Activated CD4-positive, CD25-positive, alpha-beta regulatory T cell treated with anti-CD3 and anti-CD28 coated beads, Interleukin-2, amount 50 U/mL, for 72 hours (primary cell): ENCODE measurements around the gene IQGAP1.
"Not testable (repeated sequence)": the region's sequence is repeated elsewhere in the genome, so short reads cannot be mapped to it uniquely, and the experiment has no call there.

Source experiments
- DNase-seq: peaks from one replicate; pipeline ENCODE4 v3.0.0; 2021

Gene IQGAP1

GRCh38 chr15:90489944-90490343, 101.9 kb downstream of the IQGAP1 start:
- DNase-seq, result no peak

DNA sequence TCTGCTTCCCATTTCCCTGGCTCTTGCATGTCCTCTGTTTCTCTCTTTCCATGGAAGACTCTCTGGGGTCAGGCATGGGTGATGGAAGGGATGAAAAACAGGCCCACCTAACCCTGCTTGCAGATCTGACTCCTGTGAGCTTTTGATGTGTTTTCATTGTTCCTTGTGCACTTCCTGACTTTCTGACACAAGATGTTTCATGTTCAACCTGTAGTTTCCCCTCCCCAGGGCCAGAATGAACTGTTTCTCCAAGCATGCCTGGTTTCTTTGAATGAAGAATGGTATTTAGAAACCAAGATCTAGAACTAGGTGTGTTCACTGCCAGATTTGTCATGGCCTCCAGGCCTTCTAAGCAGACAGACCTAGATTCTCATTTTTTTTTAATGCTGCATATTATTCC, 105.6 kb downstream of the IQGAP1 start:
- DNase-seq, result no peak

GRCh38 chr15:90495067-90495466, 107.0 kb downstream of the IQGAP1 start:
- DNase-seq, result no peak

GRCh38 chr15:90496791-90497190, 108.7 kb downstream of the IQGAP1 start:
- no peak for DNase-seq

- DNase-seq, result no peak
These were observed 109.3 kb downstream of the IQGAP1 start for GRCh38 chr15:90497376-90497775.

- no peak for DNase-seq
These were observed 109.9 kb downstream of the IQGAP1 start for GRCh38 chr15:90497912-90498311.

- no peak for DNase-seq
These were observed 112.1 kb downstream of the IQGAP1 start for GRCh38 chr15:90500171-90500570.

GRCh38 chr15:90501898-90502297, 113.9 kb downstream of the IQGAP1 start:
- DNase-seq, result no peak

DNA sequence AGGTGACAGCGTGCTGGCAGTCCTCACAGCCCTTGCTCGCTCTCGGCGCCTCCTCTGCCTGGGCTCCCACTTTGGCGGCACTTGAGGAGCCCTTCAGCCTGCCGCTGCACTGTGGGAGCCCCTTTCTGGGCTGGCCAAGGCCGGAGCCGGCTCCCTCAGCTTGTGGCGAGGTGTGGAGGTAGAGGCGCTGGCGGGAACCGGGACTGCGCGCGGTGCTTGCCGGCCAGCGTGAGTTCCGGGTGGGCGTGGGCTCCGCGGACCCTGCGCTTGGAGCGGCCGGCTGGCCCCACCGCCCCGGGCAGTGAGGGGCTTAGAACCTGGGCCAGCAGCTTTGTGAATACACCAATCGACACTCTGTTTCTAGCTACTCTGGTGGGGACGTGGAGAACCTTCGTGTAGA, 122.7 kb downstream of the IQGAP1 start:
- not testable (repeated sequence) for DNase-seq

DNA sequence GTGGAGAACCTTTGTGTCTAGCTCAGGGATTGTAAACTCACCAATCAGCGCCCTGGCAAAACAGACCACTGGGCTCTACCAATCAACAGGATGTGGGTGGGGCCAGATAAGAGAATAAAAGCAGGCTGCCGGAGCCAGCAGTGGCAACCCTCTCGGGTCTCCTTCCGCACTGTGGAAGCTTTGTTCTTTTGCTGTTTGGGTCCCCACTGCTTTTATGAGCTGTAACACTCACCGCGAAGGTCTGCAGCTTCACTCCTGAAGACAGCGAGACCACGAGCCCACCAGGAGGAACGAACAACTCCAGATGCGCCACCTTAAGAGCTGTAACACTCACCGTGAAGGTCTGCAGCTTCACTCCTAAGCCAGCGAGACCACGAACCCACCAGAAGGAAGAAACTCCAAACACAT, 123.2 kb downstream of the IQGAP1 start:
- not testable (repeated sequence) for DNase-seq

DNA sequence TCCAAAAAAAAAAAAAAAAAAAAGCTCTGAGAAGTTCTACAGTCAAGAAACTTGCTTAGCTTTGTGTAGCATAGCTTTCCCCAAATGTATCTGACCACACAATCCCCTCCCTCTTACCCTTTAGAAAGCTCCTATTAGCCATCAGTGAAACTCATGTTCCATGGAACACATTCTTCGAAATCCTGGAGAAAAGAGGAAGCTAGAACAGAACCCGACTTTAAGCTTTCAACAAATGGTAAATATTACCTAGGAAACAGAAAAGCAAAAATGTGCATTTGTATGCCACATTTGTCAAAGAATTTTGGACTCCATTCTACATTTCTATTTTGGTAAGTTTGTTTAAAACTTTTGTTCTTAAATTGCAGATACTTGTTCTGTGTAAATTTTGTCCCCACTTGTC, 124.2 kb downstream of the IQGAP1 start:
- no peak for DNase-seq

DNA sequence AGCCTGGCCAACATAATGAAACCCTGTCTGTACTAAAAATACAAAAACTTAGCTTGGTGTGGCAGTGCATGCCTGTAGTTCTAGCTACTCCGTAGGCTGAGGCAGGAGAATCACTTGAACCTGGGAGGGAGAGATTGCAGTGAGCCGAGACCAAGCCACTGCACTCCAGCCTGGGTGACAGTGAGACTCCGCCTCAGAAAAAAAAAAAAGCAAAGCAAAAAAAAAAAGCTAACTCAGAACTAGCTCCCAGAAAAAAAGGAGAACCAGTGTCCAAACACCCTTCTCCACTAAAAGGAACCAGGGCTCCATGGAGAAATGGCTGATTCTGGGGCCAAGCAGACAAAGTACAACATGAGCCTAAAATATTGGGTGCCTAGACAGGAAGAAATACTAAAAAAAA, 124.9 kb downstream of the IQGAP1 start:
- no peak for DNase-seq

DNA sequence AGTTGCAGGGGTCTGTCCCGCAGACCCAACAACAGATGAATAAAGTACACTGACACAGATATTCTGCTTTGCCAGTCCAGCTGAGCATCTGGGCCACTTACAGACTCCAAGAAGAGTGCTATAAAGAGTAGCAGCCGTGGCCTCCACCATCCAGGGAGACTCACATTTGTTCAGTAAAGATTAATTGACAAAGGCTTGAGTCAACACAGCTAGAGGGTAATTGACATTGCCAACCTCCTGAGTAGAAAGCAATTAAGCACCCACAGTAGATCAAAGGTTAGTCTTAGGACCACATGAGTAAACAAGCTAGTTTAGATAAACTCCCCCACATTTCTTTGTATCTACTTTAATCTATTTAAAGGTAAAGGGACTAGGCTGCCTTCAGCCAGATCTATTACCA, 125.4 kb downstream of the IQGAP1 start:
- DNase-seq, result no peak

GRCh38 chr15:90513893-90514292, 125.9 kb downstream of the IQGAP1 start:
- DNase-seq, result not testable (repeated sequence)

DNA sequence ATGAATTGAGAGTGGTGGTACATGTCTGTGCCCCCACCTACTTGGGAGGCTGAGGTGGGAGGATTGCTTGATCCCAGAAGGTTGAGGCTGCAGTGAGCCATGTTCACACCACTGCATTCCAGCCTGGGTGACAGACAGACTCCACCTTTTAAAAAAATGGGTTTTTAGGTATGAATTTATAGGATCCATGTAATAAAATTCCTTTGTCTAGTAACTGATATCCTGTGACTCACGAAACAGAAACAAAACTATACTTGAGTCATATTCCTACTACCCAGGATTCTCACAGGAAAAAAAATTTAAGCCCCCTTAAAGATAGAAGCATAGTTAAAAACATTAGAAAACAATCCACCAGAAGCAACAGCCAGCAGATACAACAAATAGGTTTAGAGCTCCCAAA, 131.6 kb downstream of the IQGAP1 start:
- no peak for DNase-seq

- no peak for DNase-seq
These were observed 132.3 kb downstream of the IQGAP1 start for GRCh38 chr15:90520365-90520764.

GRCh38 chr15:90523373-90523772, 135.3 kb downstream of the IQGAP1 start:
- no peak for DNase-seq

- DNase-seq, result not testable (repeated sequence)
These were observed 136.2 kb downstream of the IQGAP1 start for GRCh38 chr15:90524018-90524803.

- no peak for DNase-seq
These were observed 140.9 kb downstream of the IQGAP1 start for GRCh38 chr15:90529011-90529370.

DNA sequence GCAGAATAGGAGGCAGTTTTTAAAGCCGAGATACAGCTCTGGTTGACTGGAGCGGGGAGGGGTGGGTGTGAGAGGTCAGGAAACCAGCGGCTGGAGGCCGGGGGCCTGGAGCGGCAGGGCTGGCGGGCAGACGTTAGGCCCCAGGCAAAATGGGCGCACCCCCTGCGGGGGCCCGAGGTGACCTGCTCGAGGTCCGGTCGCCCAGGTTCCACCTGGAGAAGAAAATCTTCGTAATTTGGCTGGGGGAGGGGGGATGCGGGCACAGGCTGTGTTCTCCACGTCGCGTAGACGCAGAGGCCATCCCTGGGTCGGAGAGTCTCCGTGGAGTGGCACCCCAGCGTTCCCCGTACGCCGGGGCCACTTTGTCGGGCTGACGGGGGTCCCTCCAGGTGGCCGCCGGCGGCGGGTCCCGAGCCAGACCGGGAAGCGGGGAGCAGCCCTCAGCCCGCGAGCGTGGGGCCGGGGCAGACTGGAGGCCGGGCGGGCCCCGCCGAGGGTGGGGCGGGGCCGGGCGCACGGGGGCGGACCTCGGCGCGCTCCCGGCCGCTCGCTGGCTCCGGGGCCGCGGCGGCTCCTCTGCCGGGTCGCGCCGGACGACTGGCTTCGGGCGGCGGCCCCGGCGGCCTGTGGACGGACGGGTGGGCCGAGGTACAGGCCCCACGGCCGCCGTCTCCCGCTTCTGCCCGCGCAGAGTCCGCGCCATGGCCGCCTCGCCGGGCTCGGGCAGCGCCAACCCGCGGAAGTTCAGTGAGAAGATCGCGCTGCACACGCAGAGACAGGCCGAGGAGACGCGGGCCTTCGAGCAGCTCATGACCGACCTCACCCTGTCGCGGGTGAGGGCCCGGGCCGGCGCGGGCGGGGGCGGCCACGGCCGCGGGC, 141.6 kb downstream of the IQGAP1 start, which contains the start of gene CRTC3:
CRTC3 (plus strand) TSS at position 553 of the 879 bp plus-strand sequence; CDS start at position 702, 149 bp downstream.
- DNase-seq, result peak; percentile 71

DNA sequence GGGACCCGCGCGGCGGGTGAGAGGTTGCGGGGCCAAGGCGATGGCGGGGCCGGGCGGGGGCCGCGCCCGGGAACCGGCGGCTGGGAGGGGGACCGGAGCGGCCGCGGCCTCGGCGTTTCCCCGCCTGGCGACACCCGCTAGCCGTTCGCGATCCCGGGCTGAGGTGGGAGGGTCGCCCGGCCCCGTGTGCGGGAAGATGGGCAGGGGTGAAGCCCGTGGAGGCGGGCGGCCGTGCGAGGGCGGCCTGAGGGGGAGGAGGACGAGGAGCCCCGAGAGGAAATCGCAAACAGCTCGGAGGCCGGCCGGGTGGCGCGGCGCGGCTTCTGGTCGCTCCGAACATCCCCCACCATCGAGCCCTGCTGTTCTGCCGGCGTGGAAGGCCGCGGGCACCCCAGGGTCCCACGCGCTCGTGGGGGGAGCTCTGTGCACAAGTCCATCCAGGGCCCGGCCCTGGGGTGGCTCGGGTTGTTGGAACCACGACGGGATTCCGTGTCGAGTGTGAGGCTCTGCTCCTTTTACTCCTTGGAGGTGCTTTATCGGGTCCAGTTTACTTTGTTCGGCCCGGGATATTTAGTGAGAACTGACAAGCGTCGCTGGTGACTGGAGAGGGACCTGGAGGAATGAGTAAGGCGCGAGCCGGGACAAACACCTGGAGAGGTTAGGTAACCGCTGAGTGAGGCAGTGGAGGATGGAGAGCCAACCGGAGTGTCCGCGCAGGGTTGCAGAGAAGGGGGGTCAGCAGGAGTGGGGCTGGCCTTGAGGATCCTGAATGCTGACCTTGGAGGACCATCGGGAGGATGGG, 142.4 kb downstream of the IQGAP1 start:
- DNase-seq, result peak; percentile 67

DNA sequence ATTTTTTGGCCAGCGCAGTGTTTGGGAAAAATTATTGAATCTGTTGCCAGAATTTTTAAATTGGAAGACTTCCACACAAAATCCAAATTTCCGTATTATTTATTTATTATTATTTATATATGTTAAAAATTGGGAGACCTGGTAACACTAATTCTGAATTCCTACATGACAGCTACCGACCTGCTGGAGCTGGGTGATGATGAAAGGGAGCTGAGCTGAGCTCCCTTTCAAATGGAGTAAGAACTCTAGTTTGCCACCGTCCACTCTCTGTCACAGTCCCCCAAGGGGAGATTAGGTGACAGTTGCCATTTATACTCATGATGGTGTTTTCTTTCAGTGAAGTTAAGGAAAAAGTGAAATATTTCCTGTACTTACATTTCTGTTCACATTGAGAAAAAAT, 143.1 kb downstream of the IQGAP1 start:
- no peak for DNase-seq

DNA sequence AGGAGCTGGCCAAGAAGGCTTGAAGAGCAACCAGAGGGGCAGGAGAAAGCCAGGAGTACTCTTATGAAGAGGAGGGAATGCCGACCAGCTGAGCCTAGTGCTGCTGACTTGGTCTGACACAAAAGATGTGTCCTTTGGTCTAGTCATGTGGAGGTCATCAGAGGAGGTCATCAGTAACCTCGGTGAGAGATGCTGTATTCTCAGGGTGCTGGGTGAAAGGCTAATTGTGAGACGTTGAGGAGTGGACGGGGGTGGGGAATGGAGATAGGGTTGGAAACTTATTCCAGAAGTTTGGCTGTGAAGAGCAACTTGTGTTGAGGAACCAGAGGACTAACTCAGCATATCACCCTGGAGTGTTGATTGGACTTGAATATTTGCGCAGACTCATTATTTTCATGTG, 147.2 kb downstream of the IQGAP1 start:
- DNase-seq, result no peak
